Measurements from ENCODE around the gene PANK1.

GRCh38 chr10:89685936-89686335 lies 40.9 kb upstream of the PANK1 start:
- TF ChIP-seq CTCF (IDR thresholded peaks at IDR 0.05) (no peak), POLR2A (IDR thresholded peaks at IDR 0.05) (no peak)

All from tibial nerve (tissue), 3 donors.